GM04504 (cell line): ENCODE data around the gene SAPCD2.

ENCODE experiments used
- DNase-seq: peaks from one replicate; pipeline ENCODE4 v3.0.0-alpha.2; 2012; ENCODE audit warnings: low read depth

The SAPCD2 gene

GRCh38 chr9:137030538-137031527, 39.5 kb downstream of the SAPCD2 start:
- no peak for DNase-seq

- DNase-seq: no peak
Observed at GRCh38 chr9:137030006-137030405, 40.4 kb downstream of the SAPCD2 start.

DNA sequence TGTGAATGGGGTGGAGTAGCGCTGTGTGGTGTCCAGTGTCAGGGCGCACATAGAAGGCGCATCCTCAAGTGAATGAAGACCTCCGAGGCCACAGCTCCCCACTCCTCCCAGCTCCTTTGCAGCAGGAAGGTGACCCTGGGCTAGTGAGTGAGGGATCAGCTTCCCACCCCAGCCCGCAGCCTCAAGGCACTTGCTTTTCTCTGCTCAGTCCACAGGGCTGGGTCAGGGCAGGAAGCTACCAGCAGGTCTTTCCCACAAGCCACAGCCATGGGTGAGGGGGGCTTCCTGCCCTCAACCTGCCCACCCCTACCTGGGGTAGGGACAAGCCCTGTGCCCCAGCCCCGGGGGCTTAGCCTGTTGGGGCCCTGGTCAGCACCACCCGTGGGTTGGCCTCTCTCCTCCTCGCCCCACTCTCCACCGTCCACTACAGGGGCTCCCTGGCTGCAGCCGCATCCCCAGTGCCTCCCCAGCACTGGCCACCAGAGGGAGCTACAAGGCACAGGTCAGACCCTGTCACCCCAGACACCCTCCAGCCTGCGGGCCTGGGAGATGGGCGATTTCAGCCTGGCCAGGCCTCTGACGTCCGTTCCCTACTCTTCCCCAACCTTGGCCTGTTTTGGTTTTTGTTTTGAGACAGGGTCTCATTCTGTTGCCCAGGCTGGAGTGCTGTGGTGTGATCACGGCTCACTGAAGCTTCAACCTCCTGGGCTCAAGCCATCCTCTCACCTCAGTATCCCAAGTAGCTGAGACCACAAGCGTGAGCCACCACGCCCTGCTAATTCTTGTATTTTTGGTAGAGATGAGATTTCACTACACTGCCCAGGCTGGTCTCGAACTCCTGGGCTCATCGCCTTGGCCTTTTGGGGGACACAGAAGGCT, 41.1 kb downstream of the SAPCD2 start:
- no peak for DNase-seq

- DNase-seq: no peak
Observed at GRCh38 chr9:137028263-137029057, 41.9 kb downstream of the SAPCD2 start.

DNA sequence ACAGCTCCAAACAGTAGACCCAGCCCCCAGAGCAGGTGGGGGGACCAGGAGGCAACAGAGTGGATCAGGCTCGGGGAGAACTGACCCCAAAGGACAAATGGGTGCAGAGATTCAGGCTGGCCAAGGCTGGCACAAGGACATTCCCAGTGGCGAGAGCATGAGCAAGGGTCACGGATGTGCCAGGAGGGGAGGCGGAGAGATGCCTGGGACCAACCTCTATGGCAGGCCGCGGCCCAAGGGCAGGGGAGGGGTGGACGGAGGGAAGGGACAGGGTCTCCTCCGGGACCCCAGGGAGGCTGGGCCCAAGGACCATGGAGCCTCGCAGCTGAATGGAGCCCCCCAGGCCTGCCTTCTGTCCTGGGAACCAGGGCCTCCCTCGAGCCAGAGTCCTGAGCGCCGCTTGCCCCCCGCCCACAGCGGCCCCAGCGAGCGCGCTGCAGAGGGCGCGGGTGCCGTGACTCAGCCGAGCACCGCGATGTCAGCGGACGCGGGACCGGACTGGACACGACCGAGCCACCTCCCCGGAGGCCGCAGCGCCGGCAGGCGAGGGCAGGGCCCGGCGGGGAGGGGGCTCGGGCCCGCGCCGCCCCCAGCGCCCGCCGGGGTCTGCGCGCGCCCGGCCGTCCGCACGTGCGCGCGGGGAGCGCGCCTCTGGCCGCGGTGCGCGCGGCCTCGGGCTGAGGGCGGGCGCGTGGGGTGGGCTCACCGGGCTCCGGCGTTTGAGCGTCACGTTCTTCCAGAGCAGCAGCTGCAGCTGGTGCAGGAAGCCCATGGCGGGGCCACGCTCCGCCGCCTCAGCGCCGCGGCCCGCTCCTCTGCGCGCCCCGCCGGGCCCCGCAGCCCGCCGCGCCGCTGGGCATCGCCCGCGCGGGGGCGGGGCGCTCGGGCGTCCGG, 42.7 kb downstream of the SAPCD2 start, which contains the start of gene ABCA2:
Gene ABCA2 (minus strand): TSS at position 869 of the 894 bp plus-strand sequence. CDS start 97 bp downstream, at position 772.
- DNase-seq: no peak

- DNase-seq: no peak
Observed at GRCh38 chr9:137026828-137027227, 43.5 kb downstream of the SAPCD2 start.

DNA sequence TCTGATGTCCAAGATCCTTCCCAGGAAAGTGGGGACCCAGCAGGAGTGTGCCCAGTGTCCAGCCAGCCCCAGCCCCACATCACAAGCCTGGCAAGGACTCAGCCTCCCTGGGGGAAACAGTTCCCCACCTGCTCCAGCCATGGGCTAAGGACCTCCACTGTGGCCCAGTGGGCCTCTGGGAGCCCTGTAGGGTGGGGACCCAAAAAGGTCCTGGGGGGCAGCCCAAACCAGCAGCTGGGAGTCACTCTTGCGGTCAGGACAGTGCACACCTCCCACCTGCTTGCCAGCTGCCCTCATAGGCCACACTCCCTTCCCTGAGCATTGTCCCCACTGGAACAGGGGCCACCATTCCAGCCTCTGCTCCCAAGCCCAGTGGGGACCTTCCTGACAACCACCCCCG, 44.0 kb downstream of the SAPCD2 start:
- no peak for DNase-seq

DNA sequence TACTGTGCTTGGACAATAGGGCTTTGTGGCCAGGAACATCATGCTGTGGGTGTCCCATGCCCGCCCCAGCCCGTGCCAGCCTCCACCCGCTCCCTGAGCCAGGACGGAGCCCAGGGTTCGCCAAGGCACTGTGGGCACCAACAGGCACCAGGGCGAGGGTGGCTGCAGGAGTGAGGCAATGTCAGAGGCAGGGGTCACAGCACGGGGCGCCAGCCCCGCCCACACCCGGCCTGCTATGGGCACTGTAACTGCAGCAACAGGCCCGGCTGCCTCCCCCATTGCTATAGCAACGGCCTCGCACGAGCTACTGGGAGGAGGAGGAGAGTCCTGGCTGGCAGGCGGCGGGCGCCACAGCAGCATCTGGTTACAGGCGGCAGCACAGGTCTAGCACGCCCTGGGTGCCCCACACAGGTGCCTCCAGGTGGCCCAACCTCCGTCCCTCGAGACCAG, 44.8 kb downstream of the SAPCD2 start:
- DNase-seq: no peak

- no peak for DNase-seq
Observed at GRCh38 chr9:137023583-137023991, 46.8 kb downstream of the SAPCD2 start.

DNA sequence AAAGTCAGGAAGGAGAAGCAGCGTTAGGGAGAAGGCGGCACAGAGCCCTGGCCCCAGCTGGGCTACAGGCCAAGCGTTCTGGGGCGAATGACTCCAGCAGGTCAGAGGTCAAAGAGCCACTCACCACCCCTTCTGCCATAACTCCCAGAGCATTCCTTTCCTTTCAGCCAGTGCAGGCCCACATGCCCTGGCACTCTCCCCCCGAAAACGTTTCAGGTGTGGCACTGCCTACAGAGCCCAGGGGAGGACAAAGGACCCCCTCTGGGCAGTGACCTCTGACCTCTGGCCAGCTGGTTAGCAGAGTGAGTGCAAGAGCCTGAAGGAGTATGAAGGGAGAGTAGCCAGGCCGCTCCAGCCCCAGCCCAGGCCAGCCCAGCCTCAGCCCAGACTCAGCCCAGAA, 47.2 kb downstream of the SAPCD2 start:
- no peak for DNase-seq

- DNase-seq: no peak
Observed at GRCh38 chr9:137022662-137023008, 47.7 kb downstream of the SAPCD2 start.

- DNase-seq: no peak
Observed at GRCh38 chr9:137021979-137022661, 48.2 kb downstream of the SAPCD2 start.

- no peak for DNase-seq
Observed at GRCh38 chr9:137021568-137021978, 48.8 kb downstream of the SAPCD2 start.

GRCh38 chr9:137020771-137021567, 49.4 kb downstream of the SAPCD2 start:
- DNase-seq: no peak

DNA sequence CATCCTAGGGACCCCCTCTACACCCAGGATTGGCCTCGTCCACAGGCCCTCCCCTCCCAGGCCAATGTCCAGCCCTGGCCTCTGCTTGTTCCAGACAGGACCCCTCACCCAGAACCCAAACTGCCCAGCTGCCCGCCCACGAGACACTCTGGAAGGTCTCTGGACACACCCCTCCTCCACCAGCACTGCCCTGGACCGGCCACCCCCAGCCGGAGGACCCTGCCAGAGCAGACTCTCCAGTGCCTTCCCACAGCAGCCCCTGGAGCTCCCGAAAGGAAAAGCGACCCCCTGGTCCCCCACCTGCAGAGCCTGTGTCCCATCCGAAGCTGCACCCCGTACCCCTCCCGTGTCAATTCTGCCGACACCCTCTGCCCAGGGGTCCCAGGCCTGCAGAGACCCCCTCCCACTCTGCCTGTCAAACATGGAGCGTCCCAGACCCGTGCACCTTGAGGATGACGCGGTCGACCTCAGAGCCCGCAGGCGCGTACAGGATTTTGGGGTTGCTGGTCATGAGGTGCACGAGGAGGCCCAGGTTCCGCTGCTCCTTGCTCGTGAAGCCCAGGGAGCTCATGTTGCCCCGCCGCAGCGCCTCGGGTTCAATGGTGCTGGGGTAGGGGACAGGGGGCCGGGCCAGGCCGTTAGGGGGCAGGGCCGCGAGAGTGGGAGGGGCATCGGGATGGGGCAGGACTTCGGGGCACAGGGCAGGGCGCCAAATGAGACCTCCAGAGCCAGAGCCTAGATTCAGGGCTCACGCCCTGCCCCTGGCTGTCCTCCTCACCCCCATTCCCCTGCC, 50.3 kb downstream of the SAPCD2 start:
- no peak for DNase-seq

- no peak for DNase-seq
Observed at GRCh38 chr9:137018761-137019559, 51.4 kb downstream of the SAPCD2 start.

DNA sequence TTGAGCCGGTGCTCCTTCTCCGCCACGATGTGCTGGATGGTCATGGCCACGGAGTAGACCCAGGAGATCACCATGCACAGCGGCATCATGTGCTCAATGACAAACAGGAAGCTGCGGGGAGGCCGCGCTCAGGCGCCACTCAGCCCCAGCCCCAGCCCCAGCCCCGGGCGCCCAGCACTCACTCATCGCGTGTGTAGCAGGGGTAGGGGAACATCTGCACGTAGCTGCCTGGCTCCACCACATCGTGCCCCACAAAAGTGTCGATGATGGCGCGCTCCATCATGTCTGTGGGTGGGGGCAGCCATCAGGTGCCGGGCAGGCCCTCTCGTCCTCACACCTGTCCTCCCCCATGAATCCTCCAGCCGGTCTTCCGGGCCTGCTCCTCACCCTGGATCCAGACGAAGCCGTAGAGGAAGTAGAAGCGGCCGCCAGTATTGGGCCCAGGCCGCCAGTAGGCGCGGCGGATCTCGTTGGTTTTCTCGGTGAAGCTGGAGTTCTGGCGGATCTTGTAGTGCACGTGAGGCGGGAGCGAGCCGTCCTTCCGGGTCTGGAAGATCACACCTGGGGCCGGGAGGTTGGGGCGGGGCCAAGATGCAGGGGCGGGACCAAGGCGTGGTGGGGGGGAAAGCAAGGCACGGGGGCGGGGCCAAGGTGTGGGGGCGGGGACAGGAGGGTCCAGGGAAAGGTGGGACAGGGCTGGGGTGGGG, 52.4 kb downstream of the SAPCD2 start:
- DNase-seq: no peak
